GM19238 (cell line): ENCODE data around the gene SEMA4D.

Source experiments
- DNase-seq: peaks from one replicate; pipeline ENCODE4 v3.0.0; 2011; ENCODE audit warnings: low spot score; ENCODE audit not compliant: insufficient read length

SEMA4D gene

GRCh38 chr9:89434636-89435035 is 63.3 kb downstream of the SEMA4D start:
- no peak for DNase-seq

GRCh38 chr9:89433826-89434225 is 64.1 kb downstream of the SEMA4D start:
- DNase-seq = no peak

- DNase-seq = no peak
Observed at GRCh38 chr9:89432986-89433530, 64.9 kb downstream of the SEMA4D start.

GRCh38 chr9:89431930-89432725 is 65.8 kb downstream of the SEMA4D start:
- DNase-seq = no peak

- no peak for DNase-seq
Observed at GRCh38 chr9:89430995-89431394, 66.9 kb downstream of the SEMA4D start.

- DNase-seq = no peak
Observed at GRCh38 chr9:89428901-89429890, 68.7 kb downstream of the SEMA4D start.

- DNase-seq = no peak
Observed at GRCh38 chr9:89428222-89428761, 69.6 kb downstream of the SEMA4D start.

- DNase-seq = no peak
Observed at GRCh38 chr9:89427621-89428221, 70.2 kb downstream of the SEMA4D start.

GRCh38 chr9:89426384-89426961 is 71.4 kb downstream of the SEMA4D start:
- peak; percentile 71 for DNase-seq

- DNase-seq = no peak
Observed at GRCh38 chr9:89425921-89426383, 72.0 kb downstream of the SEMA4D start.

GRCh38 chr9:89425024-89425805 is 72.7 kb downstream of the SEMA4D start:
- no peak for DNase-seq

GRCh38 chr9:89422151-89422975 is 75.5 kb downstream of the SEMA4D start:
- DNase-seq = no peak

- no peak for DNase-seq
Observed at GRCh38 chr9:89421595-89421994, 76.3 kb downstream of the SEMA4D start.

GRCh38 chr9:89420397-89421178 is 77.3 kb downstream of the SEMA4D start:
- no peak for DNase-seq

- DNase-seq = no peak
Observed at GRCh38 chr9:89419978-89420394, 77.9 kb downstream of the SEMA4D start.

- DNase-seq = peak; percentile 80
Observed at GRCh38 chr9:89418882-89419640, 78.9 kb downstream of the SEMA4D start.

GRCh38 chr9:89418474-89418845 is 79.5 kb downstream of the SEMA4D start:
- no peak for DNase-seq
